Nucleus accumbens (tissue), 56 donors: ENCODE results near the gene TNIP1.

Experiments used
- DNase-seq, 56 donors: peaks; one replicate each; lab custom pipeline; 2025; lab: John Stamatoyannopoulos, UW

TNIP1 gene

GRCh38 chr5:151068433-151069197 lies 12.2 kb downstream of the TNIP1 start:
- DNase-seq: no peak

- DNase-seq: no peak
Measured at GRCh38 chr5:151067632-151068432, 13.0 kb downstream of the TNIP1 start.

DNA sequence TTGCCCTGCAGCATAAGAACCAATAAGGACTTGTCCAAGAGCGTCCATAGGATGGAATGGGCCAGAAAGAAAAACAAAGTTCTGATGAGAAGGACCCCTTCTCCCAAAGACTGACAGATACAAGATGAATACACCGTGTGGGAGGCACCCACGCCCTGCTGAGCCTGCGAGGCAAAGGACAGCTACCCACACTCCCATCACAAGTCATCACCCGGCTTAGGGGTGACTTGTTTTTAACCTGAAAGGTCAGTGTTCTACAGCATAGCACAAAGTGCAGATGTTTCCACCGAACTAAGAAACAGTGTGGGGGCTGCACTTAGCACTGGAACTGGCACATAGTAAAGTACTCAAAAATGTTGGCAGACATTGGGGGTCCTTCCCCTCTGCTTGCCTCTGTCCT lies 13.9 kb downstream of the TNIP1 start:
- DNase-seq: no peak

DNA sequence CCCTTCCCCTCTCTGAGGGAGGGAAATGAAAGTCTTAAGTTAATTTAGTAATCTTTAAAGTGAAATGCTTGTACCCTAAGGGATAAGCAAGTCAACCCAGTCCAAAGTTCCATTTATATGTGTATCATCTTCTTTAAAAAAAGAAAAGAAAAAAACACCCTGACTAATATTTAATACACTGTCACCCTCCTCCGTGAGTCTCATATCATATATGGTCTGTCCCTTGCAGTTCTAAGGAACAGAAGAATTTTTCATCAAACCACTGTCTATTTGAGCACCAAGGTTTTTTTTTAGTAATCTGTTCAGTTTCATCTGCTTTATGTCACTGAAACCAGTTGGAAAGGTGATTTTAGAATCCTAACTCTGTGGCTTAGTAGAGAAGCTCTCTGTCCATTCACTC lies 15.2 kb downstream of the TNIP1 start:
- DNase-seq: no peak

DNA sequence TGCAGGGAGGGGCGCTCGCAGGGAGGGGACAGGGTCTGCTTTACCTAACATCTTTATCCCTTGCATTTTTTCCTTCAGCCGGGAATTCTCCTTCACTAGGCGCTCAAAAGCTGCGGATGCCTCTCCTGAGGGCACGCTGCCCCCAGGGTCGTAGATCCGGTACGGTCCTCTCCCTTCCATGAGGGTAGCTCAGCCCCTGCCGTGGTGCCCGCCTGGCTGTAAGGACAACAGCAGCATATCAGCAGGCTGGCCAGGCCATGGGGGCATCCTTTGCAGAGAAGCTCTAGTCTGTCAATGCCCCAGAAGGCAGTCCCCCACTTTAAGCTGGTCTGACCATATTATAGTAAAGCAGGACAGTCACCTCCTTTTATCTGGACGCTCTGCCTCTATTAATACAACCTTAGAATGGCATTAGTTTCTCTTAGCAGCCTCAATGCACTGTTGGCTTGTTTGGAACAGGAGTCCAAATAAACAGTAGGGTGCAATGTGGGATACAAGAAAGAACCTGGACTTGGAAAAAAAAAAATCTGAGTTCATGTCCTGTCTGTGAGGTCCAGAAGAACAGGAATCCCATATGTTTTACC lies 15.8 kb downstream of the TNIP1 start:
- DNase-seq: no peak

GRCh38 chr5:151063142-151063989 lies 17.5 kb downstream of the TNIP1 start:
- no peak for DNase-seq

- no peak for DNase-seq
Measured at GRCh38 chr5:151062405-151063141, 18.3 kb downstream of the TNIP1 start.

GRCh38 chr5:151060742-151061141 lies 20.1 kb downstream of the TNIP1 start:
- no peak for DNase-seq

DNA sequence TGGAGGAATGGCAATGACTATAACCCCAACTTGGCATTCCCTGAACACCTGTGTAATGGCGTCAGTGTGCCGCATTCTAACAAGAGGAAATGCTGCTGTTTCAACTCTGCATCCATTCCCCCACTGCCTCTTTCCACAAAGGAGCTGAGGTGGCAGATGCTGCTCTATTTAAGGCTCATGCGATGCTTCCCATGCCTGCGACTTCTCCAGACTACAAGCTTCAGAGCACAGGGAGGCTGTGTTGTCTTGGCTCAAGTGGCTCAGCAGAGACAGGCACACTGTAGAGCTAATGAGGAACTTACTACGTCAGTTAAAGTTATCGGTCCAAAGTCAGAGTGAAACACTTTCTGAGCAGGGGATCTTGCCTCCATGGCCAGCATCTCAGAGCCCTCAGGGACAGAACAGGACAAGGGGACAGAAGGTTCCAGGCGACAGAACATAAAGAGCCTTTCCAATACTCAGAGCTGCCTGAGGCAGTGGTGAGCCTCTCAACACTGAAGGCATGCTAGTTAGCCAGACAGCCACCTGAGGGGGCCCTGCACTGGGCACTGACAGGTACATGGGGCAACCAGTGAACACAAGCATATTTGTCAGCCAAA lies 21.8 kb downstream of the TNIP1 start:
- no peak for DNase-seq

DNA sequence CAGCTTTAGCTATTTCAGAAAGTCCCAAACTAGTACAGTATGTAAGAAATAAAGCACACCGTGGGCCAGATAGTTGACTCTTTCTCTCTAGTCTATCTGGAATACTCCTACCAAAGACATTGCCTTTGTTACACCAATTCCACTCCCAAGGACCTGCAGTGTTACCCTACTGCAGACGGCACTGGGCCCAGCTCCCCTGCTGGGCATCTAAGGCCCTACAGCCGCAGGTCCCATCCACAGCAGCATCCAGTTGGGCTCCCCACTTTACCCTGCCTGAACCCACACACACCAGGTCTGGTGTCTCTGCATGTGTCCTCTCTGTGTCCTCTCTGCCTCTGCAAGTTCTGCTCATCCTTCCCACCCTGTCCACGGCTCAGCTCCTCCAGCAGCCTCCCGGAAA lies 22.5 kb downstream of the TNIP1 start:
- DNase-seq: no peak

- DNase-seq: no peak
Measured at GRCh38 chr5:151056379-151057325, 24.2 kb downstream of the TNIP1 start.

GRCh38 chr5:151055336-151055735 lies 25.5 kb downstream of the TNIP1 start:
- no peak for DNase-seq

GRCh38 chr5:151054709-151055108 lies 26.1 kb downstream of the TNIP1 start:
- DNase-seq: no peak

DNA sequence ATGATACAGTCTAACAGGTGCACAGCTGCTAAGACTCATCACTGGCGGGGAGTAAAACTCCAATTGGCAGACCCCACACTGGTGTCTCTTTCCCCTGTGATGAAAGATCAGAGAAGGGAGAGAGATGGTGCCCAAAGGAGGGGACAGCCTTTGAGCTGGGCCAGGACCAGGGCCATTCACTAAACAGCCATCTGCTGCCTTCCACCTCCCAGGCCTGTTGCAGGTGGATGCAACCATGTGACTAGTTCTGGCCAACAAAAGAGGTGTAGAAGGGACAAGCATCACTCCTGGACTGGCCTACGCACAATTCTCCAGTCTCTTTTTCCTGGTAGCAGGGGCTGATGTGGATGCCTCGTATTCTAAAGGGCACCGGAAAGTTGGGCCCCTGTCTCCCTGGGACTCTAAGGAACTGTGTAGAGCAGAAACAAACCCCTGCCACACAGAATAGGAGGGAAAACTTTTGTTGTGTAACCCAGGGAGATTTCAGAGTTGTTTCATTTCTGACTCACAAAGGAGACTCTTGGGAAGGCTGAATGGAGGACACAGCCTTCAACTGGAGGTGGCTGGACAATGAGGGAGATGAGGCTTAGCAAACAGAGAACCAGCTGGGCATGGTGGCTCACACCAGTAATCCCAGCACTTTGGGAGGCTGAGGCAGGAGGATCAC lies 26.9 kb downstream of the TNIP1 start:
- no peak for DNase-seq

DNA sequence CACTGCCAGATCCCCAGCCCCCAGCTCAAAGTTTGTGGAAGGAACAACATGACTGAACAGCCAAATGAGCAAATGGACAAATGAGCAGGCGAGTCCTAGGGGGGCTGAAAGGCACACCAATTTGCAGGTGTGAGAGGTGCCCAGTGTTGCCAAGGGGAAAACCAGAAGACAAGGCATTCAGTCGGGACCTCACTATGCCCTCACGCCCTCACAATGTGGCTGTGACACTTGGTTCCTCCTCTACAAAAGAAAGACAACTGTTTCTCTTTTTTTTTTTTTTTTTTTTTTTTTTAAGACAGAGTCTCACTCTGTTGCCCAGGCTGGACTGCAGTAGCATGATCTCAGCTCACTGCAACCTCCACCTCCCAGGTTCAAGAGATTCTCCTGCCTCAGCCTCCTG lies 28.0 kb downstream of the TNIP1 start:
- no peak for DNase-seq

DNA sequence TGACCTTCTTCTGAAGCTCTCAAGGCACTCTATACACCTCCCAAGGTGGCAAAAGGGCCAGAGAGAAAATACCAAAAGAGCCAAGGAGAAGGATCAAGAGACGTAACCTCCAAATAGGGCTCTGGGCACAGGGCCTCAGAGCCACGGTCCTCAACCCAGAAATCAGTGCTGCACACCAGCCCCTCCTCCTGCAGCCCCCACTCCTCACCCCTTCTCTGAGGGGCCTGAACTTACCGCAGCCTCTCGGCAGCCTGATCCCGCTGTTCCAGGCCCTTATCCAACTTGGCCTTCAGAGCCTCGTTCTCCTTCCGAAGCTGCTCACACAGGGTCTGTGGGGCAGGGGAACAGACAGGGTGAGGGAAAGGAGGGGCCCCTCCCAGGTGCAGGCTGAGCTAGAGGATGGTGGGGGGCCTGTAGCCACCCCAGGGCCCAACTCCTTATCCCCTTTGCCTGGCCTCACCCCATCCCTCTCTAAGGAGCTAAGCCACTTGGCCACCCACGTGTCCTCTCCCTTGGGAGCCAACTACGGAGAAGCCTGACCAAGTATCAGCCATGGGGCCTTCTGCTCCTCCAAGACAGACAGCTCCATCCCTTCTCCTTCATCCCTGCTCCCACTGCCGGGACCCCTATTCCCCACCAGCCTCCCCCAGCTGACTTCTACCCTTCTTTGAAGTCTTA lies 28.8 kb downstream of the TNIP1 start:
- no peak for DNase-seq
